GM15510 (cell line): ENCODE results near the gene PUSL1.

Experiments used
- POLR2A ChIP-seq: IDR thresholded peaks from 3 replicates; pipeline ENCODE4 v1.6.1; 2011; ENCODE audit warnings: borderline replicate concordance; ENCODE audit not compliant: insufficient read length; ENCODE audit errors: extremely low read depth

PUSL1 gene

GRCh38 chr1:1273512-1274298 lies 34.7 kb upstream of the PUSL1 start, which contains the start of gene UBE2J2:
Gene UBE2J2, minus strand, starts transcription at chr1:1273854. Its CDS starts 5,862 bp downstream, at chr1:1267992.
- peak; percentile 80 for TF ChIP-seq POLR2A

DNA sequence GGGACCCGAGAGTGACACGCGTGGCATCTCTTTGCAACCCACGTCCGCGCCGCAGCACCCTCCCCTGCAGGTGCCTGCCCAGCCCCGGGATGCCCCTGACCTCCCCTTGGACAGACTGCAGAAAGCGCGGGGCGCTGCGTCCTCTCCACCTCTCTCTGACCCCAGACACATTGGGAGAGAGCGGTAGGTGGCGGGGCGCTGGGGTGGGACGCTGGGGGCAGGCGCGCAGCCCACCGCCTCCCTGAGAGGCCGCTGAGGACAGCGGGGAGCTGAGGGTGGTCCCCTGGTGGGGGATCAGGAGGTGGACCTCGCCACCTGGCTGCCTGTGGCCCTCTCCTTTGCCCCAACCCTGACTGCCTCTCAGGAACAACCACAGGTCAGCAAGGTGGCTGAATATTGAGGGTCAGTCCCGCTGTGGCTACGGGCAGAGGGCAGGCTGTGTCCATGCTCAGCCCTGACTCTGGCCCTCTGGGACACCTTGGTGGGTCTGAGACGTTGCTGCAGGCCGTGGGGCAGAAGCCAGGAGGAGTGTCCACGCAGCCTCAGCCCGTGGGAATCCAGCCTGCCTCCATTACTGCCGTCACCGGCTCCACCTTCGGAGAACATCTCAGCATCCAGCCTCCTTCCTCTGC lies 34.0 kb upstream of the PUSL1 start:
- no peak for TF ChIP-seq POLR2A

- TF ChIP-seq POLR2A, result no peak
These were observed 33.4 kb upstream of the PUSL1 start for GRCh38 chr1:1274931-1275431.

GRCh38 chr1:1275836-1276235 lies 32.6 kb upstream of the PUSL1 start:
- no peak for TF ChIP-seq POLR2A

GRCh38 chr1:1278620-1279019 lies 29.8 kb upstream of the PUSL1 start:
- TF ChIP-seq POLR2A, result no peak

GRCh38 chr1:1279028-1279427 lies 29.4 kb upstream of the PUSL1 start:
- no peak for TF ChIP-seq POLR2A

- no peak for TF ChIP-seq POLR2A
These were observed 27.5 kb upstream of the PUSL1 start for GRCh38 chr1:1280782-1281481.

GRCh38 chr1:1281533-1282321 lies 26.7 kb upstream of the PUSL1 start:
- no peak for TF ChIP-seq POLR2A

DNA sequence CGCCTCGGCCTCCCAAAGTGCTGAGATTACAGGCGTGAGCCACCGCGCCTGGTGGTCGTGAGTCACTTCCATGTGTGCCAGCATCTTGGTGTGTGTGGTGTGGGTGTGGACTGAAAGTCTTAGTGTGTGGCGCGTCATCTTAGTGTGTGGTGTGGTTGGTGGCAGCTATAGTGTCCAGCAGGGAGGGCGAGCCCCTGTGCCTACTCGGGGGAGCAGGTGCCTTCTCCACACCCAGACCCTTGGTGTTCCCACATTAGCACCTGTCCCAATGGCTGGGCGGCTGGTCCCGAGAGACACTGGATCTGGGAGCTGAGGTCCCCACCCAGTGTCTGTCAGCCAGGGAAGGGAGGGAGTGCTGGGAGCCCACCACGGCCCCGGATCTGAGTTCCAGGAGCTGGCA lies 25.4 kb upstream of the PUSL1 start:
- no peak for TF ChIP-seq POLR2A

- no peak for TF ChIP-seq POLR2A
These were observed 24.6 kb upstream of the PUSL1 start for GRCh38 chr1:1283821-1284220.

DNA sequence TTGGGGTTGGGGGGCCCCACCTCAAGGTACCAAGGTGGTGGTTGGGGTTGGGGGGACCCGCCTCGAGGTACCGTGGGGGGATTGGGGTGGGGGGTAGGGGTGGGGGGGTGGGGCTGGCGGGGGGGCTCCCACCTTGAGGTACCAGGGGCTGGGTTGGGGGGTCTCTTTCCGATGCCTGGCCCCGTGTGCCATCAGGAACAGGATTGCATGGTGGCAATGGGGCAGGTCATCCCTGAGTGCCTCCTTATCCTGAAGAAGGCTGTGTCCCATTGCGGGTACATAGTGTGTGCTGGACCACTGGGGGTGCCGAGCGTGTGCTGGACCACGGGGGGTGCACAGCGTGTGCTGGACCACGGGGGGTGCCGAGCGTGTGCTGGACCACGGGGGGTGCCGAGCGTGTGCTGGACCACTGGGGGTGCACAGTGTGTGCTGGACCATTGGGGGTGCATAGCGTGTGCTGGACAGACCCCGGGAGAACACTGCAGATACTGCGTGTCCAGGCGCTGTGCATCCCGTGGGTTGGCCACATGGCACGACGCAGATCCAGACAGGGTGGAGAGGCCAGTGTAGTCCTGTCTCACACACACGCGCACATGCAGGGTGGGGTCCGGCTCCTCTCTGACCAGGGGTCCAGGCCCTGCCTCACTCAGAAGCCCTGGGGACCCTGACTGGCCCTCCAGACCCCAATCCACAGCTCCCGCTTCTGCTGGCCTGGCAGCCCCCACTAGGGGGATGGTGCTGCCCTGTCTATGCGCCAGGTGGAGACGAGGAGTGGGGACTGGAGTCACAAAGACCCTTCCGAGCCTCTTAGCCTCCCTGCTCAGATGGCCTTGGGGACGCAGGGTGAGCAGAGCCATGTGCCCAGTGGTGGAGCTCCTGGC lies 23.9 kb upstream of the PUSL1 start:
- TF ChIP-seq POLR2A, result no peak

DNA sequence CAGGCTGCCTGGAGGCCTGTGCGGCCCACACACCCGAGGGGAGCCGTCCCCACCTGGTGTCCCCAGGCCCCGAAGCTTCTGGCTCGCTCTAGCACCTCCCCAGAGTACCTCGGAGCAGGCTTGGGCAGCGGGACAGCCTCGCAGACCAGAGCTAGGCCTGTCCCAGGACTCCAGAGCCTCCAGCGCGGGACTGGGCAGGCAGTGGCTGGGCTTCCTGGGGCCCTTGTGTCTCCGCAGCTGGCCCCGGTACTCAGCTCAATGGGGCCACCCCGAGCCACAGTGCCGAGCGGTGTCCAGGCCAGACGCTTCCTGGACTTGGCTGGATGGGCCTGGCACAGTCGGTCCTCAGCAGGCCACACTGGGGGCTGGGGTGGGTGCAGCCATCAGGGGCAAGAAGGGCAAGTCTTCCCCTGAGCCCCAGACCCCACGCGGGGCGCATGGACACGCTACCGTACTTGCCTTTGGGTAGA lies 23.3 kb upstream of the PUSL1 start:
- TF ChIP-seq POLR2A, result no peak

- TF ChIP-seq POLR2A, result no peak
These were observed 22.6 kb upstream of the PUSL1 start for GRCh38 chr1:1285611-1286311.
